GM19452 (cell line): Measurements from ENCODE around the gene KLC4.
"Not testable (repeated sequence)": the region's sequence is repeated elsewhere in the genome, so short reads cannot be mapped to it uniquely, and the experiment has no call there.

Experiments
- ATAC-seq: cut with Tn5 transposase; IDR thresholded peaks from one replicate; pipeline ENCODE4 v1.9.1; 2021; ENCODE audit not compliant: unreplicated experiment

KLC4 gene

GRCh38 chr6:43090559-43090956, 31.1 kb downstream of the KLC4 start:
- ATAC-seq: no peak

- ATAC-seq: no peak
Observed at GRCh38 chr6:43091020-43091419, 31.6 kb downstream of the KLC4 start.

- ATAC-seq: no peak
Observed at GRCh38 chr6:43091436-43091991, 32.1 kb downstream of the KLC4 start.

- no peak for ATAC-seq
Observed at GRCh38 chr6:43092635-43093034, 33.2 kb downstream of the KLC4 start.

GRCh38 chr6:43093436-43094289, 34.2 kb downstream of the KLC4 start:
- ATAC-seq: no peak

- ATAC-seq: no peak
Observed at GRCh38 chr6:43095939-43096338, 36.5 kb downstream of the KLC4 start.

- no peak for ATAC-seq
Observed at GRCh38 chr6:43096451-43097097, 37.1 kb downstream of the KLC4 start.

- ATAC-seq: no peak
Observed at GRCh38 chr6:43097098-43097489, 37.7 kb downstream of the KLC4 start.

- no peak for ATAC-seq
Observed at GRCh38 chr6:43097502-43097901, 38.1 kb downstream of the KLC4 start.

GRCh38 chr6:43101497-43101896, 42.1 kb downstream of the KLC4 start:
- ATAC-seq: no peak

GRCh38 chr6:43103253-43103876, 43.9 kb downstream of the KLC4 start:
- ATAC-seq: no peak

GRCh38 chr6:43105538-43106222, 46.2 kb downstream of the KLC4 start:
- no peak for ATAC-seq

- no peak for ATAC-seq
Observed at GRCh38 chr6:43107344-43108062, 48.1 kb downstream of the KLC4 start.

- ATAC-seq: no peak
Observed at GRCh38 chr6:43113431-43114260, 54.2 kb downstream of the KLC4 start.

GRCh38 chr6:43115365-43115764, 55.9 kb downstream of the KLC4 start:
- ATAC-seq: no peak

GRCh38 chr6:43117466-43117865, 58.0 kb downstream of the KLC4 start:
- ATAC-seq: not testable (repeated sequence)

- no peak for ATAC-seq
Observed at GRCh38 chr6:43119482-43119881, 60.1 kb downstream of the KLC4 start.

- ATAC-seq: no peak
Observed at GRCh38 chr6:43120101-43120763, 60.8 kb downstream of the KLC4 start.
